OCI-M1 (cell line): ENCODE data around the gene LYL1.

ENCODE experiments used
- DNase-seq: peaks from one replicate; lab custom pipeline; 2025; lab: John Stamatoyannopoulos, UW

LYL1 gene

DNA sequence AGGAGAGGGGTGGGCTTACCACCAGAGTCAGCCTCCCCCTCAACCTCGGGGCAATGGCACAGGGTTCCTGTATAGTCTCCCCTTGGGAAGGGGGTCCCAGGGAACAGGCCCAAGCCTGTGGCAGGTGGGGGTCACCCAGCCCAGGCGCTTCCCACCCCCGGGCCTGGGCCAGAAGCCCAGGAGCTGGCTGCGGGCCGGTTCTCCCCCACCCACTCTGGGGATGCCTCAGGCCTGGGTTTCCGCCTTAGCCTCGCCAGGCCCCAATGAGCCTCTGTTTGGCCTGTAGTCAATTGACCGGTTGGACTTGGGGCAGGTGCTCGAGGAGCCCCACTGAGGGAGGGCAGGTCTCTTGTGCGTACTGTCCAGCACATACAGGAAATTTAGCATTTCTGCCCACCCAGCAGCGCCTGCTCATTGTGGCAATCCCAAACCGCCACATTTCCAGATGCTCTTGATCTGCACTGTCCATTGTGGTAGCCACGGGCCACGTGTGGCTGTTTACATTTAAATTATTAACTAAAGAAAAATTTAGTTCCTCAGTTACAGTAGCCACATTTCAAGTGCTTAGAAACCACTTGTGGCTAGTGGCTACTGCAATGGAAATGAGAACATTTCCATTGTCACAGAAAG, 9.9 kb downstream of the LYL1 start:
- peak; percentile 19 for DNase-seq

GRCh38 chr19:13092158-13092543, 10.5 kb downstream of the LYL1 start:
- DNase-seq = no peak

- no peak for DNase-seq
These were observed 11.1 kb downstream of the LYL1 start for GRCh38 chr19:13091400-13092157.

- DNase-seq = no peak
These were observed 12.0 kb downstream of the LYL1 start for GRCh38 chr19:13090511-13091231.

- DNase-seq = no peak
These were observed 12.7 kb downstream of the LYL1 start for GRCh38 chr19:13089857-13090507.

DNA sequence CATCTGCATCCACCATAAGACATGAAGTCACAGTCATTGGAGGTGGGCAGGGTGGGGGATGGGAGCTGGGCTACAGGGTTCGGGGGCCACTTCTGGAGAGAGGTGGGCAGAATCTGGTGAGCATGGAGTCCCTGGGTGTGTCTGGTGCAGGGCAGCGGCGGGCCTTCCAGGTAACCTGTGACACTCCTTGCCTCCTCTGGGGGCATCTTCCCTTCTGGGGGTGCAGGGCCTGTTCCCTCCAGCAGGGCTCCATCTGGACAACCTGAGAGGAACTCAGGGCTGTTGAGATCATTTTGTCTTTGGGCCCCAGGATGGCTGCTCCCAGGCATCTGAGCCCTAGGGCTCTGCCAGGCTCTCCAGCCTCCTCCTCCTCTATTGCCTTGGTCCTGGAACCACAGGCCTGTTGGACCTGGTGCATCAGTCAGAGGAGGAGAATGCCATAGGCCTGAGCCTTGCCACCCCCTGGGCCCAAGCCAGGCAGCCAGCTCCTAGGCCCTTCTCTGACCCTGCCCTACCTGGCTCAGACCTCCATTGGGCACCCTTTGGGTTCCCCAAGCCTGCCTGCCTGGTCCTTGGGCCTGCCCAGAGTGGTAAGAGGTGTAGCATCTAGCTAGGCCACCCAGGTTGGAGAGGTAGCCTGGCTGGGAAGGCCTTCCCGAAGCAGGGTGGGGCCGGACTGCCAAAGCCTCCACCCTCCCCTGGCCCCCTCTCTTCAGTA, 13.4 kb downstream of the LYL1 start:
- no peak for DNase-seq

DNA sequence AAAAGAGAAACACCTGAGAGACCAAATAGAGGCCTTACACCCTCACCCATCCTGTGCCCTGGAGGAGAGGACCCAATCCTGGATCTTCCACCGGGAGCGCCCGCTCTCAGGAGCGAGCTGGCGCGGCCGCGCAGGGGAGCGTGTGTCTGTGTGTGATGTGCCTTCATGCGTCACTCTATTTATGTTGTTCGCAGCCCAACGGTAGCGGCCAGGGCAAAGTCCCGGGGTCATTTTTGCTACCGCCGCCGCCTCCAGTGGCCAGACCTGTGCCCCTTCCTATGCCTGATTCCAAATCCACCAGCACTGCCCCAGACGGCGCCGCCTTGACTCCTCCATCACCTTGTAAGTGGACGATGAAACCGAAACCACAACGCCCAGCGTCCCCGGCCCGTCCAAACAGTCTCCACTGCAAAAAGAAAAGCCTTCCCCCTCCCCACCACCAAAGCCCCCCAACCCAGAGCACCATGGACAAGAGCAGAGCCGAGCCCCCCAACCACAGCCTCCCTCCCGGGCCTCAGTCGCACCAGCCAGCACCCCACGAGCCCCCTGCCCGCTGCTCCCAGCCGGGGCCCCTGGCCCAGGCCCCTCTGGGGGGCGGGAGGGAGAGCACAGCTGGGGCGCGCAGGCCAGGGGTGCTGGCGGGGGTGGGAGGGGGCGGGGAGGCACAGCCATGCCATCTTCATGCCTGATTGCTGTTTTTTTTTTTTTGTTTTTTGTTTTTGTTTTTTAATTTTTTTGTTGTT, 14.7 kb downstream of the LYL1 start:
- DNase-seq = no peak

- DNase-seq = no peak
These were observed 15.4 kb downstream of the LYL1 start for GRCh38 chr19:13087295-13087694.

- DNase-seq = no peak
These were observed 16.3 kb downstream of the LYL1 start for GRCh38 chr19:13086341-13086740.

GRCh38 chr19:13085666-13086065, 17.0 kb downstream of the LYL1 start:
- DNase-seq = no peak

- DNase-seq = no peak
These were observed 19.0 kb downstream of the LYL1 start for GRCh38 chr19:13083627-13084026.

DNA sequence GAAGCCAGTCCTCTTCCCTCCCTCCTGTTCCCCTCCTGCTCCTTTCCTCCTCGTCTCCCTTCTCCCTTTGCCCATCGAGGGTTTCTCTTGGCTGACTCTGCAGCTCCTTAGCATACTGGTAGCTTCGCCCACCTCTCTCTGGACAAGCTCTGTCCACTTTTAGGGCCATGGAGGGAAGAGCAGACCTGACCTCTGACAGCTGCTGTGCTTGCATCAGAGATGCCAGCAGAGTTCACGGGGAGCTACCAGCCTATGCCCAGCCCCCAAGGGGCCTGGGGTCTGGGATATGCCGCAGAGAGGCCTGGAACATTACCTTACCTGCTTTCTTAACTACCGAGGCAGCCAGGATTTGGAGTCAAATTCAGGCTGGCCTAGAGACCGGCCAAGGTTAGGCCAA, 19.7 kb downstream of the LYL1 start:
- no peak for DNase-seq

- no peak for DNase-seq
These were observed 20.3 kb downstream of the LYL1 start for GRCh38 chr19:13082192-13083007.

GRCh38 chr19:13079542-13079986, 23.1 kb downstream of the LYL1 start:
- DNase-seq = peak; percentile 36

GRCh38 chr19:13078897-13079541, 23.6 kb downstream of the LYL1 start:
- no peak for DNase-seq

DNA sequence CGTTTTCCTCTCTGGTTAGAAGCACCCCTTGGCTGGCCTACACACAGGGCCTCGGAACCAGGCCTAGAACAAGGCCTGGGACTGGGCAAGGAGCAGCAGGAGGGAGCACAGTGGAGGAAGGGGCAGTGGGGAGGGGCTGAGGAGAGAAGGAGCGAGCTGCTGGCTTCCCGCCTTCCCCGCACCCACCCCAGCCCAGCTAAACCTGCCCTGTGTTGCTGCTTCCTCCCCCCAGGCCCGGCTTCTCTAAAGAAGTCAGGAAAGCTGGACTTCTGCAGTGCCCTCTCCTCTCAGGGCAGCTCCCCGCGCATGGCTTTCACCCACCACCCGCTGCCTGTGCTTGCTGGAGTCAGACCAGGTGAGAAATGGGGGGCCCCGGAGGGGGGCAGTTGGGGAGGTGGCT, 24.3 kb downstream of the LYL1 start:
- no peak for DNase-seq

DNA sequence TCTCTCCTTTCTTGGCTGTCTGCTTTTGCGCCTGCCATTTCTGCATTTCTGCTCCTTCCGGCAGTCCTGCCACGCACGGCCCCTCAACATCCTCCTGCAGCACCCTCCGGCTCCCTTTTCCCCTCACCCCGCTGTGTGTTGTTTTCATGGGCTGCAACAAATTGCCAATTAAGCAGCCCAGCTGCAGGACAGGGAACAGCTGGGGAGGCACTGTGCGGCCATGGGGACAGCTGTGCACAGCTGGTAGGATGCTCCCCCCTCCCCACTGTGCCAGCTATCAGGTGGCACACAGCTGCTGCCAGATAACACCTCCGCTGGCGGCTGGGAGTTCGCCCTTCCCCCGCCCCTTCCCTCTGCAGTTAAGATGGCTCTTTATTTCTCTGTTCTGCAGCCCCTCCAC, 25.4 kb downstream of the LYL1 start:
- DNase-seq = no peak

GRCh38 chr19:13076787-13077186, 25.9 kb downstream of the LYL1 start:
- no peak for DNase-seq

- no peak for DNase-seq
These were observed 26.3 kb downstream of the LYL1 start for GRCh38 chr19:13076320-13076719.

DNA sequence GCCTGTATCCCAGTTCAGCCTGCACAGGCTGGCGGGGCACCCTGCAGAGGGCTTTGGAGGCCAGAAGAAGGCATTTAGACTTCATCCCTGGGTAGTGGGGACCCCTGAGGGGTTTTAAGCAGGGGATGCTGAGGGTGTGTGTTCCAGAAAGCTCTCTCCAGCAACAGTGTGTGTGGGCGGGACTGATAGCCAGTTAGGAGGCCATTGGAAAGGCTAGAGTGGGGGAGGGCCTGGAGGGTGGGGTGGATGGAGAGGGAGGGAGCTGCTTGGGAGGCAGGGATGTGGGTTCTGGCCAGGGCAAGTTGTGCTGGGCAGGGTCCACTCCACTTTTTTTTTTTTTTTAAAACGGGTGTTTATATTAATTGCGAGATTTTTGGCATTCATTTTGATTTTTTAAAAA, 28.3 kb downstream of the LYL1 start:
- DNase-seq = no peak
